GM12801 (cell line): ENCODE measurements around the gene BCL2L13.

Source experiments
- TF ChIP-seq, protein P1 (sequence below): IDR thresholded peaks from one replicate; pipeline ENCODE4 v1.5.1; 2011; ENCODE audit warnings: control low read depth; ENCODE audit not compliant: insufficient read length; ENCODE audit errors: extremely low read depth

Gene BCL2L13

DNA sequence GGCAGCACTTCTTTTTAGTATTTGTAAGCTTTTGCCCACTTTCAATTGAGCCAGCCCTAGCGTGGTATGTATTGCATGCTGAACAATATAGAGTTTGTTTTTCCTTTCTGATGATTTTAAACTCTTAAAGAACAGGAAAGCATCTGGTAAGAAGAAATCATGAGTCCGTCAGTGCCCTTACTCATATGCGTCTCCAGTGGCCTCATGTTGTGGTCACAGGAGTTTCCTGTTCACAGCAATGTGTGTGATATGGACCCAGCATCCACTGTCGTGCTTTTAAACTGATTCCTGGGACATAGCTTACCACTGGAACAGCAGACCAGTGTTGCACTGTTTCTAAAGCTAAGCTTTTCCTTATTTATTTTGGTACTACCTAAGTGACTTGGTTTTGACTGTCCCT is 95.6 kb downstream of the BCL2L13 start:
- TF ChIP-seq, protein P1, sequence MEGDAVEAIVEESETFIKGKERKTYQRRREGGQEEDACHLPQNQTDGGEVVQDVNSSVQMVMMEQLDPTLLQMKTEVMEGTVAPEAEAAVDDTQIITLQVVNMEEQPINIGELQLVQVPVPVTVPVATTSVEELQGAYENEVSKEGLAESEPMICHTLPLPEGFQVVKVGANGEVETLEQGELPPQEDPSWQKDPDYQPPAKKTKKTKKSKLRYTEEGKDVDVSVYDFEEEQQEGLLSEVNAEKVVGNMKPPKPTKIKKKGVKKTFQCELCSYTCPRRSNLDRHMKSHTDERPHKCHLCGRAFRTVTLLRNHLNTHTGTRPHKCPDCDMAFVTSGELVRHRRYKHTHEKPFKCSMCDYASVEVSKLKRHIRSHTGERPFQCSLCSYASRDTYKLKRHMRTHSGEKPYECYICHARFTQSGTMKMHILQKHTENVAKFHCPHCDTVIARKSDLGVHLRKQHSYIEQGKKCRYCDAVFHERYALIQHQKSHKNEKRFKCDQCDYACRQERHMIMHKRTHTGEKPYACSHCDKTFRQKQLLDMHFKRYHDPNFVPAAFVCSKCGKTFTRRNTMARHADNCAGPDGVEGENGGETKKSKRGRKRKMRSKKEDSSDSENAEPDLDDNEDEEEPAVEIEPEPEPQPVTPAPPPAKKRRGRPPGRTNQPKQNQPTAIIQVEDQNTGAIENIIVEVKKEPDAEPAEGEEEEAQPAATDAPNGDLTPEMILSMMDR = no peak

DNA sequence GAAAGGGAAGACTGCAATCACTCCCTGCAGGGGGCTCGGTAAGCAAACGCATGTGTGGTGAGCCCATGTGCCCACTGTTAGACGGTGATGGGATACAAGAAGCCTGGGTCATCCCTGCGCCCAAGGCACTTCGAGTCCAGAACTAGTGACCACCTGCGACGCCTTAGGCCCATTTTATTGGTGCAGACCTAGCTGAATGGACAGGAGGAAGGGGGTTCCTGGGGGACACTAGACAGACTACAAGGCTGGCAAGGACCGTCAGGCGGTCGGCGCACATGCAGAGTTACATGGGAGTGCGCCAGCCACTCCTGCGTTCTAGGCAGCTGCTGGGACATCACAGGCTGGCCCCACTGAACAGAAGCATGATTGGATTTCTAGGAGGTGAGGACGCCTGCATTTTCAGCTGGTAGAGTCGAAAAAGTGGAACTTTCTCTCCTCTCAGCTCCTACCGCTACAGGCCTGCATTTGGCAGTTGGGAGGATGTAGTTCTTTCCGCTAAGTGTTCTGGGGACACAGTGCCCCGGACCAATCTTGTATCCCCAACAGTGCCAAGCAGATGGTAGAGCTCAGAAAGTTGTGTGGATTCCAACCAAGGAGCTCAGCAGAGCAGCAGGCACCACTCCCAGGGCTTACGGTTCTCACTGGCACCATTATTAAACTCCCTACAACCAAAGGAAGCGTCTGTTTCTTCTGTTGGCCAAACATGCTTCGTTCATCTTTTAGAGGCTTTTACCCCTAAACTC is 100.0 kb downstream of the BCL2L13 start:
- TF ChIP-seq, protein P1 = no peak

DNA sequence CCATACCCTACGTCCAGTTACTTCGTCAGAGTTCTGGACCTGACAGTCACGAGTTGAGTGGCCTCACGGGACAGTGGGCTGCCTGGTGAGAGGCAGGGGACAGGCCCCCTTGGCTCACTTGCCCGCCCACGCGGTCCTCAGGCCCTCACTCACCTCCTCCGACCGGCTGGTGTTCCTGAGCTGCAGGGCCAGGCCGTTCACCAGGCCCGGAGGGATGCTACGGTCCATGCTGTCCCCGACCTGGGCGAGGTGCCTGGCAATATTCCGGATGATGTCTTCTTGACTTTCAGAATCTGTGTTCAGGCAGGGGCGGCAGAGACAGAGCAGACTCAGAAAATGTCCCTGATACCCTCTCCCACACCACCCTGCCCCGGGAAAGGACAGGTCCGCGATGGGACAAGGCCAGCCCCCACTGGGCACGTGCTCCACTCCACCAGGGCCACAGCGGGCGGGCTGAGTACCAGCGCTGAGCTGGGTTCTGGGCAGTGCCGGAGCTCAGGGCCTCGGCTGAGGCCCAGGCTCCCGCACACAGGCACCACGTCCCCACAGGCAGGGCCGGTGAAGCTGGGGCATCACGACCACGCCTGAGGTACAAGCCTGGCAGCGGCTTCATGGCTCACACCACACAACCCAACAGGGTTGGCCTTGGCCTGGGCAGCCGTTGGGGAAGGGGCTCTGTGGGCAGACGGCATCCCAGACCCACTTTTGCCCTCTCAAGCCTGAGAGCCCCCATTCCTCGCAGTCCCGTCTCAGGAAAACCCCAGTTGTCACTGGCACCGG is 100.8 kb downstream of the BCL2L13 start:
- TF ChIP-seq, protein P1 = no peak

DNA sequence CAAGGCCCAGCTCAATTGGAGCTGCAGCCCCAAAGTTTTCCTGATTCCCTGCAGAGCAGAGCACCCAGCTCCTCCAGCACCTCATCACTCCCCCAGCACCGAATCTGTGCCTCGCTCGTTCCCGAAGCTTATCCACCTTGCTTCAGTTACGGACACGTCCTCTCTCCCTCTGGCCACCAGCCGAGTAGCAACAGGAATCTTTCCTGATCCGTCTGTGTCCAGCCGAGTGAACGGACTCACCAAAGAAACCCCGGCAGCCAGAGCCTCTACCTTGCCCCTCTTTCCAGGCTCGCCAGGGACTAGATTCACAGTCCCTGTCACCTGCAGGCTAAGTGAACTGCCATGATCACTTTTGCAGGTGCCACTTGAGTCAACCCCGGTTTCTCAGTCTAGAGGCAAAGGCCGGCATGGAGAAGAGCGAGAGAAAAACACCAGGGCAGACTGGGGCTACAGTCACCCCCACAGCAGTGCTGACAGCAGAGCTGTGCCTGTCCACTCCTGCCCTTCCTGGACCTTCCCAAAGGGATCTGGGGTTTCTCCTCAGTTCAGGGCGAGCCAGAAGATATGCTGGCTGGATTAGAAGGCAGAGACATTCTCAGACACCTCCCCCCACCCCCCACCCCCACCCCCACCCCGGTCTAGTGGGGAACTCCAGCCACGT is 103.4 kb downstream of the BCL2L13 start:
- TF ChIP-seq, protein P1 = no peak

DNA sequence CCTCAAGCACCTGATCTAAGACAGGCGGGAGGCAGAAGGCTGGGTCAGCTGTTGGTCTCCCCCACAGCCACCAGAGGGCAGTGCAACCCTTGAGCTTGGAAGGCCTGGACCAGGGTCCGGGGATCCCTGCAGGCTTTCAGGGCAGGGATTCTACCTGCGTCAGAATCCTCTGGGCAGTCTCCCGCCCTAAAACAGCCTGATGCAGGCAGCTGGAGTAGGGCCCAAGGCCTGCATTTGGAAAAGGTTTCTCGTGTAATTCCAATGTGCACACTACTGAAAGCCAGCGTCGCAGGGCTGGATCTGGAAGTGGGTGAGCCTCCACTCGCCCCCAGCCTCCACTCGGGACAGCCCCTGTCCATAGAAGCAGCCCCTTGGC is 104.0 kb downstream of the BCL2L13 start:
- TF ChIP-seq, protein P1 = no peak

DNA sequence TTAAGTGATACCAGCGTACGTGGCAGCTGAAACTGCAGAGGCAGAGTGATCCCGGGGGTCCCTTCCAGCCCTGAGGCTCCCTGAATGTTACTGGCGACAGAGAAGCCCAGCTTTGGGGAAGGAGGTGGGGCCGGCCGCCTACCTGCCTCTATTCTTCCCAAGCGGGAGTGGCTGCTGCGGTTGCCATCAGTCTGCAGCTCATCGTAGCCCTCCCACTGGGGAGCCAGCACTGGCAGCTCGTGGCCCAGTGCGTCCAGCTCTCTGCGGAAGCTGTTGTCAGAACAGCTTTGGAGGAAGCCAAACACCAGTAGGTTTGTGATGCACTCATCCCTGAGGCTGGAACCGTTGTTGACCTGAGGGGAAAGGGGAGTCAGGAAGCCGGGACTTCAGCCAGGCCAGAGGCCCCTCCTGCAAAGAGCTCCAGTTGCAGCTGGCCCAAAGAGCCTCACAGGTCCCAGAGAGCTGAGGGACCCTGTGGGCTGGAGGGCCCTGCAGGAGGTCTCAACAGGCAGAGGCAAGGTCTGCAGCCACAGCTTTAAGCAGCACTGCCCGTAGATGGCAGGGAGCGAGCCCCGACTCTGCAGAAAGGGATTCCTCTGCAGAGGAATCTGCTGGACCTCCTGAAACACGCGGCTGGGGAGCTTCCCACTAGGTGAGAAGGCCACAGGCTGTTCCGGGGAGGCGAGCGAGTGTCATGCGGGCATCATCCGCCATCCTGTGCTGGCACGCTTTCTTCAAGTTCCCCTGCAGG is 105.3 kb downstream of the BCL2L13 start:
- TF ChIP-seq, protein P1 = no peak

DNA sequence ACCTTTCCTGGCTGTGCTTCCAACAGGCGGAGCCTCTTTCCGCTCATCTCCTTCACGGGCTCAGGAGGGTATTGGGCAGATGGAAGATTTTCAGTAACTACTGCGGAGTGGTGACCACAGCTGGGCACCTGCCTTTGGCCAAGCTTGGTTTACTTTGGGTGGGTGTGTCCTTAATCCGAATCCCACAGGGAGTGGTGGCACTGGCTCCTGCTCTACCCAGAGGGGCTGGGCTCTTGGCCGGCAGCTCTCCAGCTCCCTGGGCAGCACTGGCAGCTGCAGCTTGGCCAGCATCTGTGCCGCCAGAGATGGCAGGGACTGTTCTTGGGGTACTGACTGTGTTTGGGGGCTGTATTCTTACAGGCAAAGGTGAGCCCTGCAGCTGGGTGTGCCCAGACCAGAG is 105.9 kb downstream of the BCL2L13 start:
- TF ChIP-seq, protein P1 = no peak
